Measurements from ENCODE around the gene NKX6-1.

NKX6-1 gene

GRCh38 chr4:84482564-84483563, 16.2 kb downstream of the NKX6-1 start:
- peaks cover 100% of the 10 kb centered on the region for H3K27me3 ChIP-seq
- no peaks in the 10 kb centered on the region for H3K9me3 ChIP-seq
- no peak overlapping the region for H3K4me3 ChIP-seq (ENCODE audit: low read depth in 1 of 2, low read length in 1 of 2)
- no peak overlapping the region for H3K27ac ChIP-seq
- no peaks in the 10 kb centered on the region for H3K36me3 ChIP-seq
- H3K4me1 ChIP-seq (ENCODE audit: control insufficient read depth in 1 of 2, insufficient read depth in 1 of 2, low read depth in 1 of 2, low read length in 1 of 2), result peaks cover 0 to 2% of the 10 kb centered on the region in 2 experiments
- TF ChIP-seq CTCF (IDR thresholded peaks at IDR 0.05), result no peak

GRCh38 chr4:84481860-84482245, 17.2 kb downstream of the NKX6-1 start:
- Histone ChIP-seq H3K27me3 (peaks cover 100% of the 10 kb centered on the region), H3K9me3 (no peaks in the 10 kb centered on the region), H3K27ac (no peak overlapping the region), H3K4me3 (ENCODE audit: low read depth in 1 of 2, low read length in 1 of 2) (no peak overlapping the region), H3K36me3 (no peaks in the 10 kb centered on the region), H3K4me1 (ENCODE audit: control insufficient read depth in 1 of 2, insufficient read depth in 1 of 2, low read depth in 1 of 2, low read length in 1 of 2) (peaks cover 0 to 2% of the 10 kb centered on the region in 2 experiments)
- TF ChIP-seq CTCF (IDR thresholded peaks at IDR 0.05), result no peak

- H3K36me3 ChIP-seq, result no peaks in the 10 kb centered on the region
- H3K4me3 ChIP-seq (ENCODE audit: low read depth in 1 of 2, low read length in 1 of 2), result no peak overlapping the region
- no peak overlapping the region for H3K27ac ChIP-seq
- H3K27me3 ChIP-seq, result peaks cover 100% of the 10 kb centered on the region
- no peaks in the 10 kb centered on the region for H3K9me3 ChIP-seq
- no peak for TF ChIP-seq CTCF (IDR thresholded peaks at IDR 0.05)
- H3K4me1 ChIP-seq (ENCODE audit: control insufficient read depth in 1 of 2, insufficient read depth in 1 of 2, low read depth in 1 of 2, low read length in 1 of 2), result peaks cover 0 to 2% of the 10 kb centered on the region in 2 experiments
Observed at GRCh38 chr4:84481077-84481859, 17.8 kb downstream of the NKX6-1 start.

GRCh38 chr4:84480082-84480481, 19.0 kb downstream of the NKX6-1 start:
- H3K27me3 ChIP-seq, result peaks cover 97% of the 10 kb centered on the region

More at GRCh38 chr4:84480082-84480481, 19.0 kb downstream of the NKX6-1 start:
- no peak for TF ChIP-seq CTCF (IDR thresholded peaks at IDR 0.05)
- no peak overlapping the region for H3K27ac ChIP-seq
- H3K4me3 ChIP-seq (ENCODE audit: low read depth in 1 of 2, low read length in 1 of 2), result no peak overlapping the region
- H3K9me3 ChIP-seq, result no peaks in the 10 kb centered on the region
- peaks cover 0 to 2% of the 10 kb centered on the region in 2 experiments for H3K4me1 ChIP-seq (ENCODE audit: control insufficient read depth in 1 of 2, insufficient read depth in 1 of 2, low read depth in 1 of 2, low read length in 1 of 2)
- H3K36me3 ChIP-seq, result no peaks in the 10 kb centered on the region
